ENCODE measurements around the gene HEMK1. TPM values are rescaled to one million over a fixed set of nuclear protein-coding genes. Genes with fewer than 3 reads are reported as not detected.

HEMK1 gene
- polyA plus RNA-seq, 1 donor = 29.9 TPM

DNA sequence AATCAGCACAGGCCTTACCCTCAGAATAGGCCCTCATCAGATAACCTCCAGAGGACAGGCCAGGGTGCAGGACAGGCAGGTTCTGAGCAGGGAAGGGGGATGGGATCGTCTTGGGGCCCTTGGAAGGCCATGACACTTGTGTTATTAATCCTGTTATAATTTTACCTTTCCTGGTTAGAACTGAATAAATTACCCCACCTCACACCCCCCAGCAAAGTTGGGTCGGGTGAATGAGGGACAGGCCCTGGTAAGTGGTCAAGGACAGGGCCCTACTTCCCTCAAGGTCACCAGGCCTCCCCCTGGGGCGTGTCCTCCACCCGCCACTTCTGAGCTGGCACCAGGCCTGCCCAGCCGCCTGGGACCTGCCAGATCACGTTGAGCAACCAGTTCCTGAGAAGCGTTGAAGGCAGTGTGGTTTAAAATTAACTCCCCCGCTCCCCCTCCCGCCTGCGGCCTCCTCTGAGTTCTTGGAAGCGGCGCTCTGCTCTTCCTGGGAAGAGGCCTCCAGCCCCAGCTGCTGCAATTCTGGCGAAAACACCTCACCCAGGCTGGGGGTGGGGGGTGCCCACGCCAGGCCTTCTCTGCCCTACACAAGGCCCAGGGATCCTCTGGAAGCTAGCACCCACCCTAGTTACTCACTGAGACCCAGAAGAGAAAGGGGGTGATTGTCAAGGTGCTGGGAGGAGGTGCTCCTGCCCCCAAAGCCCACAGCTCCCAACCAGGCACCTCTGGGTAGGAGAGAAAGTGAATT lies 31.7 kb downstream of the HEMK1 start:
- Histone ChIP-seq H3K27me3 (ENCODE audit: control insufficient read depth, insufficient read depth, low read length) (no peaks in the 10 kb centered on the region), H3K4me1 (ENCODE audit: control insufficient read depth, insufficient read depth, low read length) (peaks cover 62% of the 10 kb centered on the region), H3K4me3 (ENCODE audit: low read length) (peak overlapping the region; percentile 4), H3K36me3 (ENCODE audit: control insufficient read depth, insufficient read depth, low read length) (peaks cover 31% of the 10 kb centered on the region), H3K27ac (ENCODE audit: low read length) (peak overlapping the region; percentile 99), H3K9me3 (ENCODE audit: control insufficient read depth, low read depth, low read length) (no peaks in the 10 kb centered on the region)
- peak; percentile 97 to 99 for DNase-seq
- no CpG with 5 or more reads among the region's 14 CpGs for WGBS (ENCODE audit: insufficient coverage, low lambda C conversion rate)

DNA sequence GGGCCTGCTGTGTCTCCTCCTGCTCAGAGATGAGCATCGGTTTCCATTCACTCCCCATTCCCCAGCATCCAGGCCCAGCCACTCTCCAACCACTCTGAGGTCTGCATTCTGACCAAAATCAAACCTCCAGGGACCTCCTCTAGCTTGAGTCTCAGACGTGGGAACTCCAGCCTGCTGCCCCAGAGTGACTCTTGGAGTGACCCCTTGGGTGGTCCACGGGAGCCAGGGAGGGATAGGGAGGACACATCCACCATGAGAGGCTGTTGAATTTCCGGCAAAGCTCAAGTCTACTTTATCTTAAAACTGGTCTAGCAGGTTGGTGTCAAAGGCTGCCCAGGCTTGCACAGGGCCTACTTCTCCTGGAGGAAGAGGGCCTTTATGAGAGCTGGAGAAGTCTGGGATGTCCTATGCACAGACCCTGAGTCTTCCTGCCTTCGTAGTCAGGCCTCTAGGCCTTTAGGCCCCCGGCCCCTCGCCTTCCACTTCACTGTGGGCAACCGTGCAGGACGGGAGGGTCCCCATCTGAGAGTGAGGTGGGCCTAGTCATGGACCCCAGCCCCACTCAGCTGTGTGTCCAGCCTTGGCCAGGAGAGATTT lies 33.4 kb downstream of the HEMK1 start:
- WGBS (ENCODE audit: insufficient coverage, low lambda C conversion rate) = no CpG with 5 or more reads among the region's 9 CpGs
- H3K4me3 ChIP-seq (ENCODE audit: low read length) = no peak overlapping the region
- peaks cover 48% of the 10 kb centered on the region for H3K36me3 ChIP-seq (ENCODE audit: control insufficient read depth, insufficient read depth, low read length)
- DNase-seq = peak; percentile 54 to 79
- peak overlapping the region; percentile 99 for H3K27ac ChIP-seq (ENCODE audit: low read length)
- no peaks in the 10 kb centered on the region for H3K9me3 ChIP-seq (ENCODE audit: control insufficient read depth, low read depth, low read length)
- peaks cover 76% of the 10 kb centered on the region for H3K4me1 ChIP-seq (ENCODE audit: control insufficient read depth, insufficient read depth, low read length)
- H3K27me3 ChIP-seq (ENCODE audit: control insufficient read depth, insufficient read depth, low read length) = no peaks in the 10 kb centered on the region

DNA sequence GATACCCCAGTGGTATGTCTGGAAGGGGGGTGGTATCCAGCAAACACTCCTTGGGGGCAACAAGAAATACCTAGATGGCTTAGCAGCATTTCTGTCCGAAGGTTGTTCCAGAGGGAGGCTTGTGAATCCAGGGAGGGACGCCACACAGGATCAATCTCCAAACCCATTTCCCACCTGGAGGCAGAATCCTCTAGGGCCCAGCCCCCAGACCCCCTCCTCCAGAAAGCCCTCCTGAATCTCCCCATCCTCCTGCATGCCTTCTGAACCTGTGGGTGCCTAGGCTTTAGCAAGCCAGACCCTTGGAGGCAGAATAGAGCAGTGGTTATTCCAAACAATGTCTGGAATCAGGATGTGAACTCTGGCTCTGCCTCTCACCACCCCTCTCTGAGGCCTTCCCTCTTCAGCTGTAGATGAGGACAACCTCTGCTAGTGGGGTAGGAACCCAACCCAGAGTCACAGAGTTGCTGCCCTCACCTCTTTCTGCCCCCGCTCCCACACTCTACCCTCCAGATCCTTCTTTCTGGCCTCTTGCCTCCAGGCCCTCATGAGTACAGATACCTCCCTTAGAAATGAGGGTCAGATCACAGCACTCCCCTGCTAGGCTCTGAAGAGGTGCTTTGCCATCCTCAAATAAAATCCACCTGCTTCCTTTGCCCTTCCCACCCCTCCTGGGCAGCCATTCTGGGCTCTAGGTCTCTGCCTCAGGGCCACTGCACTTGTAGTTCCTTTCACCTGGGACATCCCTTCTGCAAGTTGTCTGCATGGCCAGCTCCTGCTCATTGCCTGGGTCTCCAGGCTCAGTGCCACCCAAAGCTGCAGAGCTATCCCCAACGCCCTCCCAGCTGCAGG lies 34.2 kb downstream of the HEMK1 start:
- Histone ChIP-seq H3K27ac (ENCODE audit: low read length) (peak overlapping the region; percentile 99), H3K9me3 (ENCODE audit: control insufficient read depth, low read depth, low read length) (no peaks in the 10 kb centered on the region), H3K4me3 (ENCODE audit: low read length) (no peak overlapping the region), H3K36me3 (ENCODE audit: control insufficient read depth, insufficient read depth, low read length) (peaks cover 56% of the 10 kb centered on the region), H3K27me3 (ENCODE audit: control insufficient read depth, insufficient read depth, low read length) (no peaks in the 10 kb centered on the region), H3K4me1 (ENCODE audit: control insufficient read depth, insufficient read depth, low read length) (peaks cover 84% of the 10 kb centered on the region)
- no CpG with 5 or more reads among the region's 4 CpGs for WGBS (ENCODE audit: insufficient coverage, low lambda C conversion rate)
- DNase-seq = no peak

DNA sequence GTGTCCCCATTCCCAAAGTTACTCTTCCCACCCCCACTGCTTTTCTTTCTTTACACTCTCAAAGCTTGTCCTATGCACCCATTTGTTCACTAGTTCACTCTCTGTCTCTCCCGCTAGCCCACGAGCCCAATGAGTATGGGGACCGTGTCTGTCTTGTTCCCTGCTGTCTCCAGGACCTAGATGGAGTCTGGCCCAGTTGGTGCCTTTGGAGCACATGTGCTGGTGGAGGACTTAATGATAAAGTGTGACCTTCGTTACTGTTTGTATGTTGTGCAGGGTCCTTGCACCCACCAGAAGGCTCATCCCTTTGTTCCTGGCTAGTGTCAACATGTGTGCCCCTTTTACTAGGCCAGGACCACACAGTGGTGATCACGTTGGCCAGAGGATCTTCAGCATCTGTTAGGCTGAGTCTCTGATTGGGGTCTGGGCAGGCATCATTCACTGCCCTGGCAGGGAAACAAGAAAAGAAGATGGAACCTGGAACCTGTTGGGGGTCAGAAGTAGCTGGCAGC lies 34.8 kb downstream of the HEMK1 start:
- H3K36me3 ChIP-seq (ENCODE audit: control insufficient read depth, insufficient read depth, low read length) = peaks cover 62% of the 10 kb centered on the region
- H3K27ac ChIP-seq (ENCODE audit: low read length) = no peak overlapping the region
- no peaks in the 10 kb centered on the region for H3K9me3 ChIP-seq (ENCODE audit: control insufficient read depth, low read depth, low read length)
- H3K4me3 ChIP-seq (ENCODE audit: low read length) = no peak overlapping the region
- H3K4me1 ChIP-seq (ENCODE audit: control insufficient read depth, insufficient read depth, low read length) = peaks cover 88% of the 10 kb centered on the region
- H3K27me3 ChIP-seq (ENCODE audit: control insufficient read depth, insufficient read depth, low read length) = no peaks in the 10 kb centered on the region
- no peak for DNase-seq
- WGBS (ENCODE audit: insufficient coverage, low lambda C conversion rate) = no CpG with 5 or more reads among the region's 5 CpGs

DNA sequence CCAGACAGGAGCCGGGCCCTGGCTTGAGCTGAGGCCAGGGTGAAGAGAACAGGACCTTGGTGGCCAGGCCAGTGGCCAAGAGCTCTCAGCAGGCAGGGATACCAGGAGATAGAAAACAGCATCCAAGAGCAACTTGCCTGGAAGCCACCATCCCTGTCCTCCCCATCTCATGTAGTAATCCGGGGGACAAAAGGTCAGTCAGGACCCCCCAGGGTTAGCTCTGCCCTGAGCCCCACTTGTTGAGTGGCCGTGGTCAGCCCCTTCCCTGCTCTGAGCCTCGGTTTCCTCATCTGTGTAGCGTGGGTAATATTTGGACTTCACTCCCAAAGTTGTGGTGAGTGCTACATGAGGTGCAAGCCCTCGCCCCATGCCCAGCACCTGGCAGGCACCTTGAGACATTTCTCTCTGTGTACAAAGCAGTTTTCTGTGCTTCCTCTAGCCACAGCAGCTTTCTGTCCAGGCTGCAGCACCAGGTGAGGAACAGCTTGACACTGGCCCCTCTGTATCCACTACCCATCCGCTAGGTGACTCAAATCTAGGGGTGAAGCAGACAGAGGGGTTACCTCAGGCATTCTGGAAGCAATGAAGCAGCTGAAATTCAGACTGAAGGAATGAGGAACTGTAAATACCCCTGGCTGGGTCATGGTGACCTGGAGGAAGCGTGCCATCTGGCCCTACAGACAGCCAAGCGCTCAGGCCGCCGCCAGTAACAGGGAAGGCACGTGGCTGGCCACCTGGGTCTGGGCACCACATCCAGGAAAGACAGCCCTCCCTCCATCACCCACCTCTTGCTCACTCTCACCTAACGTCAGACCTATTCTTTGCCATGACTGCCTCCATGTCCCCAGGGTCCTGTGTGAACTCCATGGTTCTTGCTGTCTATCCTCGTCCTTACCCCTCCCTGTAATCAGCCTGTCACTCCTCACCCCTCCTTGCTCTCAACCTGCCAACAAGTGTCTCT lies 35.6 kb downstream of the HEMK1 start:
- DNase-seq = no peak
- Histone ChIP-seq H3K4me3 (ENCODE audit: low read length) (no peak overlapping the region), H3K27me3 (ENCODE audit: control insufficient read depth, insufficient read depth, low read length) (no peaks in the 10 kb centered on the region), H3K36me3 (ENCODE audit: control insufficient read depth, insufficient read depth, low read length) (peaks cover 67% of the 10 kb centered on the region), H3K4me1 (ENCODE audit: control insufficient read depth, insufficient read depth, low read length) (peaks cover 88% of the 10 kb centered on the region), H3K9me3 (ENCODE audit: control insufficient read depth, low read depth, low read length) (no peaks in the 10 kb centered on the region), H3K27ac (ENCODE audit: low read length) (no peak overlapping the region)
- WGBS (ENCODE audit: insufficient coverage, low lambda C conversion rate) = no CpG with 5 or more reads among the region's 14 CpGs

DNA sequence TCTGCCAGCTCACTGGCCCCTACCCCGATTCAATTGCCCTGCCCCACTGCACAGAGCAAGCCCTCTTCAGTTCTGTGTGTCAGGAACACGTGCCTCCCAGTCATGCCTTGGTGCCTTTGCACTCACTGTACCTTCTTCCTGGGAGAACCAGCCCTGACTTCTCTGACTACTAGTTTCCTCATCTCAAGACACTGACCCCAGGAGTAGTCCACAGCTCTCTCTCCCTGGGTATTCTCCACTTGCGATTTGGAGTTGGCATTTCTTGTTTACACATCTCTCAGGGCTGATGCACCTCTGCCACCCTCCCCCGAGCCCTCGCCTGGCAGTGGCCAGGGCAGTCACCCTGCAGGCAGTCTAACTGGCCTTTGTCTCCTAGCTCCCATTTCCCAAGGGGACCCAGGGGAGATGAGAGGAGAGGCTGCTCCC lies 36.6 kb downstream of the HEMK1 start:
- no peaks in the 10 kb centered on the region for H3K27me3 ChIP-seq (ENCODE audit: control insufficient read depth, insufficient read depth, low read length)
- peaks cover 80% of the 10 kb centered on the region for H3K4me1 ChIP-seq (ENCODE audit: control insufficient read depth, insufficient read depth, low read length)
- DNase-seq = no peak
- peaks cover 70% of the 10 kb centered on the region for H3K36me3 ChIP-seq (ENCODE audit: control insufficient read depth, insufficient read depth, low read length)
- no peaks in the 10 kb centered on the region for H3K9me3 ChIP-seq (ENCODE audit: control insufficient read depth, low read depth, low read length)
- H3K27ac ChIP-seq (ENCODE audit: low read length) = peak overlapping the region; percentile 29
- H3K4me3 ChIP-seq (ENCODE audit: low read length) = no peak overlapping the region
- WGBS (ENCODE audit: insufficient coverage, low lambda C conversion rate) = 50% methylated on average over 1 of the region's 5 CpGs

DNA sequence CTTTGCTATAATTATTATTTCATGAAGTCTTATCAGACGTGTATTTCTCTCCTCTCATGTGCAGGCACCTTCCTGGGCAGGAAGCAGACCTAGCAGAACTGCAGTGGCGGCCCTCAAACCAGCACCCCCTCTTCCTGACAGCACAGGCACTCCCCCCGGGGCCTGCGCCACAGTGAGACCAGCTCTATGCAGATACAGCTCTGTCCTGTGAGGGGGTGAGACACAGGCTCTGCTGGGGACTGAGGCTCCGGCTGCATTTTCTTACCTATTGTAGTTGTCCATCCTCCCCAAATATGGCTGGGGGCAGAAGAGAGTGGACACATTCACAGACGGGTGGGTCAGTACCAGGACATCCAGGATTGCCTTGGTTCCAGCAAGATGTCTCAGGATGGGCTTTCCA lies 37.3 kb downstream of the HEMK1 start:
- Histone ChIP-seq H3K36me3 (ENCODE audit: control insufficient read depth, insufficient read depth, low read length) (peaks cover 70% of the 10 kb centered on the region), H3K27ac (ENCODE audit: low read length) (peak overlapping the region; percentile 29), H3K27me3 (ENCODE audit: control insufficient read depth, insufficient read depth, low read length) (no peaks in the 10 kb centered on the region), H3K9me3 (ENCODE audit: control insufficient read depth, low read depth, low read length) (no peaks in the 10 kb centered on the region), H3K4me1 (ENCODE audit: control insufficient read depth, insufficient read depth, low read length) (peaks cover 74% of the 10 kb centered on the region), H3K4me3 (ENCODE audit: low read length) (no peak overlapping the region)
- no CpG with 5 or more reads among the region's 6 CpGs for WGBS (ENCODE audit: insufficient coverage, low lambda C conversion rate)
- no peak for DNase-seq

DNA sequence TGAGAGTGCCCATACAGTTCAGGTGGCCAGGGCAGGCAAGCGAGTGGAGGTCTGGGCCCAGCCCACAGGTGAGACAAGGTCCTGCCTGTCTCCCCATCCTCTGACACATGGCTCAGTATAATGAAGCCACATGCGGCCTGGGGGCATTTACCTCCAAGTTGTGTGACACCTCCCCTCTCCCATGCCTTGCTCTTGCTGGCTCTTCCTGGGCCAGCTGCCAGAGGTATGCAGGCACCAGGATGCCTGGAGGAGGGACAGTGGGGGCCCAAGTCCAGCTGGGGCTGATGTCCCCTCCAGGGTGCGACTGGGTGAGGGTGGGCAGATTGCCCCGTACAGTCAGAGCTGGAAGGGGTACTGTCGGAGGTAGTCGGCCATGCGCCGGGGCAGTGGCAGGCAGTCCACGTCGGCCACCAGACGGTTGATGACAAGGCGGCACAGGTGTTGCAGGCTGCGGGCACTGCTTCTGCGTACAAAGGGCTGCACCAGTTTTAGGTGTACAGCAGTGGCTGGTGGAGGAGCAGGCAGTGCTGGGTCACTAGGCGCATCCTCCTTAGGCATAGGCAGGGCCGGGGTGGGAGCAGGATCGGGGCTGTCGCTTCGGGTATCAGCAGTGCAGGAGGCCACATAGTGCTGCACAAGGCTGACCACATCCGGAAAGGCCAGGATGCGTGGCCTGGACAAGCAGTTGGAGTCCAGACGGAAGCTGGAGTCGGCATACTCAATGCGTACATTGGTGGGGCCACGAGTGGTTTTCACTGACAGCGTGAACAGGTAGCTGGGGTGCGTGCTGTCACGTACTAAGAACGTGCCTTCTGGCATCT lies 38.2 kb downstream of the HEMK1 start:
- WGBS (ENCODE audit: insufficient coverage, low lambda C conversion rate) = no CpG with 5 or more reads among the region's 29 CpGs
- H3K36me3 ChIP-seq (ENCODE audit: control insufficient read depth, insufficient read depth, low read length) = peaks cover 70% of the 10 kb centered on the region
- H3K9me3 ChIP-seq (ENCODE audit: control insufficient read depth, low read depth, low read length) = no peaks in the 10 kb centered on the region
- no peak overlapping the region for H3K4me3 ChIP-seq (ENCODE audit: low read length)
- H3K27ac ChIP-seq (ENCODE audit: low read length) = no peak overlapping the region
- no peak for DNase-seq
- H3K27me3 ChIP-seq (ENCODE audit: control insufficient read depth, insufficient read depth, low read length) = no peaks in the 10 kb centered on the region
- peaks cover 66% of the 10 kb centered on the region for H3K4me1 ChIP-seq (ENCODE audit: control insufficient read depth, insufficient read depth, low read length)

DNA sequence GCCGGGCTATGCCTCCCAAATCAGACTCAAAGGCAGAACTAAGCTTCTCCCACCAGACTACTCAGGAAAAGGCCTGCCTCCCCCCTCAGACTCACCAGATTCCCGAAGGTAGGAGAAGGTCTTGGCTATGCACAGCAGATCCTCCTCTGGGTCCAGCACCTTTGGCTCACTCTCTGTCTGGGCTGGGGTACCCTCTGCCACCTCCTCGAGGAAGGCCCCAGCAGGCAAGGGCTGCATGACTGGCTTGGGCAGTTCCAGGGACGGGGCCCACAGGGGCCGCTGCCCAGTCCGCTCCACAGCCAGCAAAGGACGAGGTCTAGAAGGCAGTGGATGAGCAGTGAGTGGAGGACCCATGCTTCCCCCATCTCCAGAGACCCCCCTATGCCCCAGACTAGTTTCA lies 39.0 kb downstream of the HEMK1 start:
- Histone ChIP-seq H3K27me3 (ENCODE audit: control insufficient read depth, insufficient read depth, low read length) (no peaks in the 10 kb centered on the region), H3K36me3 (ENCODE audit: control insufficient read depth, insufficient read depth, low read length) (peaks cover 66% of the 10 kb centered on the region), H3K9me3 (ENCODE audit: control insufficient read depth, low read depth, low read length) (no peaks in the 10 kb centered on the region), H3K27ac (ENCODE audit: low read length) (no peak overlapping the region), H3K4me3 (ENCODE audit: low read length) (no peak overlapping the region), H3K4me1 (ENCODE audit: control insufficient read depth, insufficient read depth, low read length) (peaks cover 64% of the 10 kb centered on the region)
- WGBS (ENCODE audit: insufficient coverage, low lambda C conversion rate) = no CpG with 5 or more reads among the region's 7 CpGs
- DNase-seq = no peak
